ENCODE data around the gene BLNK. TPM values are rescaled to one million over a fixed set of nuclear protein-coding genes. Genes with fewer than 3 reads are reported as not detected.

BLNK gene
- total and polyA plus RNA-seq, 9 of the 15 experiments (the other 6 are each of a cell fraction or from before 2014, with no cell fraction given), result not detected

DNA sequence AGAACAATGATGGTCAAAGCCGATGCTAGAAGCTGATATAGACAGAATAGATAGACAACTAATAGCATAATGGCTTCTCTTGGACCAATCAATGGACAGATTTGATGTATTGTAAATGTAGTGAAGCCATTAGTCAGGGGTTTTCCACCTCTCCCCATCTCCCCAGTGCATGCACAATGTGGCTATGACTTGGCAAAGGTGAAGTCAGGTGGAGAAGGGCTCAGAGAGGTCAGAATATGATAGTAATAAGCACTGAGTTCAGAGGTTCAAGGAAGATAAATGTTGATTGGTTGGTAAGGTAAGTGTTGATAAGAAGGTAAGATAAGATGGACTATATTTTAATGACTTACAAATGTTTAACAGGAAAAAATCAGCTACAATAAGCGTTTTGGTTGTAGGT lies 28.5 kb downstream of the BLNK start:
- ATAC-seq (no peak), DNase-seq (ENCODE audit: extremely low read depth in 1 of 4, low spot score in 3 of 4) (no peak), FAIRE-seq (no peak)
- Histone ChIP-seq H3K4me1 (replicated peaks in 1 of 2; ENCODE audit: control insufficient read depth in 2 of 2, insufficient read depth in 2 of 2, low read length in 2 of 2) (no peaks in the 10 kb centered on the region), H3K27ac (ENCODE audit: extremely low read depth, low read depth, low read length) (no peak overlapping the region), H3K9ac (ENCODE audit: insufficient read depth in 1 of 2, low read depth in 2 of 2, low read length in 2 of 2) (no peak overlapping the region), H3K9me1 (ENCODE audit: control insufficient read depth, insufficient read depth, low read length) (no peaks in the 10 kb centered on the region), H3K4me3 (no peak overlapping the region), H3K36me3 (ENCODE audit: control insufficient read depth, insufficient read depth, low read length) (no peaks in the 10 kb centered on the region), H4K20me1 (replicated peaks; ENCODE audit: control insufficient read depth, insufficient read depth, low read length) (no peaks in the 10 kb centered on the region), H3K9me3 (replicated peaks; ENCODE audit: control insufficient read depth, insufficient read depth, low read depth, low read length) (no peaks in the 10 kb centered on the region), H3K27me3 (ENCODE audit: control insufficient read depth in 2 of 2, insufficient read depth in 2 of 2, low read length in 2 of 2) (no peaks in the 10 kb centered on the region), H3K4me2 (ENCODE audit: insufficient read depth, low read length) (no peak overlapping the region), H2AFZ (ENCODE audit: low read depth, low read length) (no peak overlapping the region), H3K79me2 (ENCODE audit: control insufficient read depth, insufficient read depth, low read length) (no peaks in the 10 kb centered on the region)
- intact Hi-C loops (cut with micrococcal nuclease) (no loop called here), in situ Hi-C loops (cut with MboI) (no loop called here)
- TF ChIP-seq MYC (IDR thresholded peaks at IDR 0.05; ENCODE audit: low read depth, low read length) (no peak), MYC (CRISPR knock-in tag; IDR thresholded peaks at IDR 0.05; ENCODE audit: borderline replicate concordance, low read depth) (no peak), BHLHE40 (IDR thresholded peaks at IDR 0.05; ENCODE audit: low read length) (no peak), RCOR1 (IDR thresholded peaks at IDR 0.05; ENCODE audit: borderline replicate concordance in 1 of 2, low read depth in 2 of 2, low read length in 2 of 2) (no peak), FOXJ2 (tag; IDR thresholded peaks at IDR 0.05) (no peak), ZNF165 (CRISPR knock-in tag; IDR thresholded peaks at IDR 0.05; ENCODE audit: borderline replicate concordance) (no peak), HSF4 (CRISPR knock-in tag; IDR thresholded peaks at IDR 0.05; ENCODE audit: borderline replicate concordance) (no peak)
- TF ChIP-seq, protein P1, sequence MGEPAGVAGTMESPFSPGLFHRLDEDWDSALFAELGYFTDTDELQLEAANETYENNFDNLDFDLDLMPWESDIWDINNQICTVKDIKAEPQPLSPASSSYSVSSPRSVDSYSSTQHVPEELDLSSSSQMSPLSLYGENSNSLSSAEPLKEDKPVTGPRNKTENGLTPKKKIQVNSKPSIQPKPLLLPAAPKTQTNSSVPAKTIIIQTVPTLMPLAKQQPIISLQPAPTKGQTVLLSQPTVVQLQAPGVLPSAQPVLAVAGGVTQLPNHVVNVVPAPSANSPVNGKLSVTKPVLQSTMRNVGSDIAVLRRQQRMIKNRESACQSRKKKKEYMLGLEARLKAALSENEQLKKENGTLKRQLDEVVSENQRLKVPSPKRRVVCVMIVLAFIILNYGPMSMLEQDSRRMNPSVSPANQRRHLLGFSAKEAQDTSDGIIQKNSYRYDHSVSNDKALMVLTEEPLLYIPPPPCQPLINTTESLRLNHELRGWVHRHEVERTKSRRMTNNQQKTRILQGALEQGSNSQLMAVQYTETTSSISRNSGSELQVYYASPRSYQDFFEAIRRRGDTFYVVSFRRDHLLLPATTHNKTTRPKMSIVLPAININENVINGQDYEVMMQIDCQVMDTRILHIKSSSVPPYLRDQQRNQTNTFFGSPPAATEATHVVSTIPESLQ (CRISPR knock-in tag; IDR thresholded peaks at IDR 0.05), result no peak
- TF ChIP-seq, protein P2, sequence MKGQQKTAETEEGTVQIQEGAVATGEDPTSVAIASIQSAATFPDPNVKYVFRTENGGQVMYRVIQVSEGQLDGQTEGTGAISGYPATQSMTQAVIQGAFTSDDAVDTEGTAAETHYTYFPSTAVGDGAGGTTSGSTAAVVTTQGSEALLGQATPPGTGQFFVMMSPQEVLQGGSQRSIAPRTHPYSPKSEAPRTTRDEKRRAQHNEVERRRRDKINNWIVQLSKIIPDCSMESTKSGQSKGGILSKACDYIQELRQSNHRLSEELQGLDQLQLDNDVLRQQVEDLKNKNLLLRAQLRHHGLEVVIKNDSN (CRISPR knock-in tag; IDR thresholded peaks at IDR 0.05), result no peak
- no TSS peak for BruUV-seq (replicated peaks)
- ChIA-PET POLR2A (no interaction called here), CTCF (ENCODE audit: low intra/inter-chr PET ratio) (no interaction called here)
- 0% methylated on average over 2 of the region's 2 CpGs for WGBS (ENCODE audit: insufficient coverage, low coverage, missing lambda C conversion rate)

All from K562 (cell line).